GM18951 (cell line): ENCODE measurements around the gene ACACA.

Experiments used
- POLR2A ChIP-seq: IDR thresholded peaks from 4 replicates; pipeline ENCODE4 v1.6.1; 2011; ENCODE audit warnings: mild to moderate bottlenecking; ENCODE audit not compliant: insufficient read length, insufficient read depth; ENCODE audit errors: extremely low read depth
- in situ Hi-C: fragments of 300-500 bp; cut with MboI; formaldehyde crosslinking; loops from one replicate; pipeline ENCODE4 v1.12.0; 2022; ENCODE audit warnings: low sequenced_read_pairs, mixed read lengths, inconsistent platforms; ENCODE audit not compliant: unreplicated experiment

Gene ACACA

DNA sequence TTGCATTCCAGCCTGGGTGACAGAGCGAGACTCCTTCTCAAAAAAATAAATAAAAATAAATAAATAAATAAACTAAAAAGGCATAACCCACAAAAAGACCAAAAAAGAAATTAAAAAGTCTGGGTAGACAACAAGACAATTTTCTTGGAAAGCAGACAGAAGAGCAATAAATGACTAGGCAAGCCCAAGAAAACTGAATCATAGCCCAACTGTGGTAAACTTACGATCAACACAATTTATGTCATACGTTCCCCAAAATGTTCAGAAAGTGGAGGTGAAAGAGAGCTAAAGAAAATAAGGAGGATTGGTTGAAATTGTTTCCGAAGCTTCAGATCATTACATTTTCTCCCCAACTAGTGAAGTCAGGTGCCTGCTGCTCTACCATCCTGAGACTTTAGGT lies 62.1 kb downstream of the ACACA start:
- no peak for TF ChIP-seq POLR2A
- in situ Hi-C loops = no loop called here

DNA sequence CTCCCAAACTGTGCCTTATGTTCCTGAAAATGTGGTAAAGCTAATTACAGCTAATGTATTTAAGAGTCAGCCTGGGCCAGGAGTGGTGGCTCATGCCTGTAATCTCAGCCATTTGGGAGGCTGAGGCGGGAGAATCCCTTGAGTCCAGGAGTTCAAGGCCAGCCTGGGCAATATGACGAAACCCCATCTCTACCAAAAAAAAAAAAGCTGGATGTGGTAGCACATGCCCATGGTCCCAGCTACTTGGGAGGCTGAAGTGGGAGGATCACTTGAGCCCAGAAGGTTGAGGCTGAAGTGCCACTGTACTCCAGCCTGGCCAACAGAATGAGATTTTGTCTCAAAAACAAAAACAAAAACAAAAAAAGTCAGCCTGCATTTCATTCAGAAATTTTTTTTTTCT lies 64.0 kb downstream of the ACACA start:
- in situ Hi-C loops = no loop called here
- no peak for TF ChIP-seq POLR2A

DNA sequence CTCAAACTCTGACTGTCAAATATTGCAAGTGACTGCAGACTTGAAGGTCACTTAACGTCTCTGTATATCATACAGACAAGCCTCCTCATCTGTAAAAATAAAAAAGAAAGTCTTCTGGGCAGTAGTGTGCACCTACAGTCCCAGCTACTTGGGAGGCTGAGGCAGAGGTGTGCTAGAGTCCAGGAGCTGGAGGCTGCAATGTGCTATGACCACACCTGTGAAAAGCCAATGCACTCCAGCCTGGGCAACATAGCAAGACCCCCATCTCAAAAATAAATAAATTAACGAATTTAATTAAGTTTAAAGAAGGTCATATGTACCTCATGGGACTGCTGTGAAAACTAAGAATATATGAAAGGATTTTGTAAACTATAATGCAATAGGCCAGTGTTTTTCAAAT lies 65.8 kb downstream of the ACACA start:
- no peak for TF ChIP-seq POLR2A
- in situ Hi-C loops = no loop called here

DNA sequence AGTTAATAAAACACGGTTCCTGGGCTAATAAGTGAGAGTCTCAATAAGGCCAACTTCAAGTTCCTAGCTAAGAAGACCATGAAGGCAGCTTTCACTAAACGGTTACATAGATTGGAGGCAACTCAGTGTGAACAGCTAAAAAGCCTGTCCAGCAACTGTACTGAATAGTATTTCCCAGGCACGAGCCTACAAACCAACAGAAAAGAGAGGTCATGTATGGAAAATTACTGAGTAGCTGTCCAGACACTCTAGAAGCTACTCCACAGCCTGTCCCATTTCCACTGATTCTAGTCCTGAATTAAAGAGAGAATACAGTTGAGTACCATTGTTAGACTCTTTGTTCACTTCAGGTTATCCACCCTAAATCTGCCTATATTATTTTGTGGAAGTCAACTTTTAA lies 67.3 kb downstream of the ACACA start:
- in situ Hi-C loops = no loop called here
- no peak for TF ChIP-seq POLR2A

DNA sequence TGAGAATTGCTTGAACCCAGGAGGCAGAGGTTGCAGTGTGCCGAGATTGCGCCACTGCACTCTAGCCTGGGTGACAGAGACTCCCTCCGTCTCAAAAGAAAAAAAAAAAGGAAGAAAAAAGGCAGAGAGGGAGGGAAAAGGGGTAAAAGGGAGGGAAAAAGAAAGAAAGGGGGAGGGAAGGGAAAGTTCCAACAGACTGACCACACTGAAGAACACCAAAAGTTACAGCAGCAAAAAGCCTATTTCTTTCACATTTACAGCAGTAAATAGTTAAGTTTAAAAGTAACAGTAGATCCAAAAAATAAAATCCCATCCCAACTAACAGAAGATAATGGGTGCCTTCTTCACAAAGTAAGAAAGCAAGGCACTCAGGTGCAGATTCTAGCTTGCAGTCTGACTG lies 67.8 kb downstream of the ACACA start:
- in situ Hi-C loops = no loop called here
- no peak for TF ChIP-seq POLR2A

DNA sequence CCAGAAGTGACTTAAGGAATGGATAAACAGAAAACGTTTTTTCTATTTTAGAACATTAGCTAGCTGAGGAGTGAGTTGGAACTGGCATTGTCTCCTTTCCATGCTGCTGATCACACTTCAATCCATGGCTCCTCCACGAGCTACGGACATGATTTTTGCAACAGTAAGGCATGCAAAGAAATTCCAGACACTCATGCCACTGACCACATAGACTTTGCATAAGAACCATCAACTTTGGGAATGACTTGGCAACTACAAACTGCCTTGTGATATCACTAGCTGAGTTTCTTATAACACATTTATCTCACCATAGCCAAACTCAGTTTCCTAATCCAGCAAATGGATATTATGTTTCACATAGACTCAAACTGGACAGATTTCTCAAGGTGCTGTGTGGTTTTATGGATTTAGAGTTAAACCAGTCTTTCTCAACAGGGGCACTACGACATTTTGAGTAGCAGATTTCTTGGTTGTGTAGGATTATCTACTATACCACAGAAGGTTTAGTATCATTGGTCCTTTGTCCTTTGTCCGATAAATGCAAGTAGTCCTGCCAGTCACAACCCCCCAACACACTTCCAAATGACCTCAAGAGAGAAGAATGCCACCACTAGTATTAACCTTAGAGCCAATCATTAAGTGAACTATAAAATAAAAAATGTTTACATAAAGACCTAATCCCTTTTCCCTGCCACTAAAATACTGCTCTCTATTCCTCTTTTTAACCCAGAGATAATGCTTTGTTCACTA lies 79.1 kb downstream of the ACACA start:
- no peak for TF ChIP-seq POLR2A
- in situ Hi-C loops = no loop called here

DNA sequence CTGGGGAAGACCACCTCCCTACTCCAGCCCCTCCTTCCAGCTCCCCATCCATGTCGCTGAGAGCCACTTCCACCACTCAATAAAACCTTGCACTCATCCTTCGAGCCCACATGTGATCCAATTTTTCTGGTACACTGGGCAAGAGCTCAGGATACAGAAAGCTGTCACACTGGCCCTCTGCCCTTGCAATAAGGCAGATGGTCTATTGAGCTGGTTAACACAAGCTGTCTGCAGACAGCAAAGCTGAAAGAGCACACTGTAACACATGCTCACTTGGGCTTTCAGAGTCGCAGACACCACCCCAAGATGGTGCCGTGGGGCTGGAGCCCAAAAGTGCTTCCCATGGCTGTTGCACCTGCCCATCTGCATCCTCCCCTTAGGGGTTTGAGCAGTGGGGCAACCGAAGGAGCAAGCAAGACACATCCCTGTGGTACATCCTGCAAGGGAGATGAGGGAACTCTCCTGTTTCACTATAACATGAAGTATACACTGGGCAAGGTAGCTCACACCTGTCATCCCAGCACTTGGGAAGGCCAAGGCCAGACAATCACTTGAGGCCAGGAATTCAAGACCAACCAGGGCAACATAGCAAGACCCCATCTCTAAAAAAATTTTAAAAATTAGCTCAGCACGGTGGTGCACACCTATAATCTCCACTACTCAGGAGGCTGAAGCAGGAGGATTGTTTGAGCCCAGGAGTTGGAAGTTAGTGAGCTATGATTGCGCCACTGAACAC lies 83.6 kb downstream of the ACACA start:
- in situ Hi-C loops = no loop called here
- no peak for TF ChIP-seq POLR2A

DNA sequence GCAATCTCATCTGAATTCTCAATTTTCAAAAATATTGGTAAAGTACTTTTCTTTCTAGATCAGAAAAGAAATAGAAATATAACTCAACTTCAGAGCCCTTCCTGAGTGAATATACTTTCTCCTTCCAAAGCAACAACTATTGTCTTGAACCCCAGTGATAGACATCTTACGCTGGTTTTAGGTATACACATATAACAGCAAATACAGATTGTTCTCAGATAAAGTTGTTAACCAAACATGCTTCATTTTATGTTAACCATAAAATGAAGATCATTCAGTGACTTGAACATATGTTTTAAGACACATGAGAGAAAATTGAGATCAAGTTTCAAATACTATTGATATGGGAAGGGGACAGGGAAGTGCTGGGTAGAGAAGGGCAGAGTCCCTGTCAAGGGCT lies 84.5 kb downstream of the ACACA start:
- in situ Hi-C loops = no loop called here
- TF ChIP-seq POLR2A = no peak

DNA sequence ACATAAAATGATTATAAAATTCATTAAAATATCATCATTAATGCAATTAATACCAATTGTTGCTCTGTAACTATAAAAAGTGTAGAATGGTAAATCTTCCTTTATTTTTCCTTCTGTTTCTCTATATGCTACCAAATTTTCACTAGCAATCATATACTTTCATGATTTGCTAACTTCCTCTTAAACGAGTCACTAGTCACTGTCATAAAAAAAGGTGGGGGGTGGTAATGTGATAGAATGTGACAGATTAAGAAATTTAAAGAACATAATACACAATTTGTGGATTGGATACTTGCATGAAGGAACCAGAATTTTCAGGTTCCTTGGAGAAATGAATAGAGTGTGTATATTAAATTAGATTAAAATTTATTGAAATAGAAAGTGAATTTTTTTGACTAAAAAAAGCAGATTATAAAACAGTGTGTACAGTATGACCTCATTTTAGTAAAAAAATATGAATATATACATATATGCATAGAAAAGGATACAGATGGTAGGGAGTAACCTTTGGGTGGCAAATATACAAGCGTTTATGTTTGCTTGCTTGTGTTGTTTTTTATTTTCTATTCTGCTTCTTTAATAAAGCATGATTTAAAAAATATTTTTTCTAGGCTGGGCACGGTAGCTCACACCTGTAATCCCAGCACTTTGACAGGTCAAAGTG lies 87.6 kb downstream of the ACACA start:
- in situ Hi-C loops = no loop called here
- TF ChIP-seq POLR2A = no peak

DNA sequence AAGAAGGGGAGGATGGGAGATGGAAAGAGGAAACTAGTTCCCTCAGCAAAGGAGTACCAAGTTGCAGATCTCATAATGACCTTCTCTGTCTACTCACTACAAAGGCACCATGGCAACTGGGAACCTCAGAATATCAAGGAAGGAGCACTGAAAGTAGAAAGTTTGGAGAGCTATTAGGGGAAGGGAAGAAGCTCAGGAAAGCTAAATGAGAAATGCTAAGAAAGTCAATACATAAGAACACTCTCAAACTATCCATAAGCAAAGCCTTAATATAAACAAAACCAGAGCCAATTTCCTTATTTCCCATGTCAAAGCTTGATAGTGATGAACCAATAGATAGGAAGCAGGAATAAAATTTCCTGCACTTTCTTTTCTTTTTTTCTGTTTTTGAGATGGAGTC lies 88.8 kb downstream of the ACACA start:
- no peak for TF ChIP-seq POLR2A
- in situ Hi-C loops = no loop called here

DNA sequence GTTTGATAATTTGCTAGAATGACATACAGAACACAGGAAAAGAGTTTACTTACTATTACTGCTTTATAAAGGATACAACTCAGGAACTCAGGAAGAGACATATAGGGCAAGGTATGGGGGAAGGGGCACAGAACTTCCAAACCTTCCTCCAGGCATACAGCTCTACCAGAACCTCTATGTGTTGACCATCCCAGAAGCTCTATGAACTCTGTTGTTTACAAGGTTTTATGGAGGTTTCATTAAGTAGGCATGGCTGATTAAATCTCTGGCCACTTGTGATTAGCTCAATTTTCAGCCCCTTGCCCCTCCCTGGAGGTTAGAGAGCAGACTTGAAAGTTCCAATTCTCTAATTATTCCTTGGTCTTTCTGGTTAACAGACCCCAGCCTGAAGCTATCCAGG lies 91.0 kb downstream of the ACACA start:
- in situ Hi-C loops = no loop called here
- TF ChIP-seq POLR2A = no peak

DNA sequence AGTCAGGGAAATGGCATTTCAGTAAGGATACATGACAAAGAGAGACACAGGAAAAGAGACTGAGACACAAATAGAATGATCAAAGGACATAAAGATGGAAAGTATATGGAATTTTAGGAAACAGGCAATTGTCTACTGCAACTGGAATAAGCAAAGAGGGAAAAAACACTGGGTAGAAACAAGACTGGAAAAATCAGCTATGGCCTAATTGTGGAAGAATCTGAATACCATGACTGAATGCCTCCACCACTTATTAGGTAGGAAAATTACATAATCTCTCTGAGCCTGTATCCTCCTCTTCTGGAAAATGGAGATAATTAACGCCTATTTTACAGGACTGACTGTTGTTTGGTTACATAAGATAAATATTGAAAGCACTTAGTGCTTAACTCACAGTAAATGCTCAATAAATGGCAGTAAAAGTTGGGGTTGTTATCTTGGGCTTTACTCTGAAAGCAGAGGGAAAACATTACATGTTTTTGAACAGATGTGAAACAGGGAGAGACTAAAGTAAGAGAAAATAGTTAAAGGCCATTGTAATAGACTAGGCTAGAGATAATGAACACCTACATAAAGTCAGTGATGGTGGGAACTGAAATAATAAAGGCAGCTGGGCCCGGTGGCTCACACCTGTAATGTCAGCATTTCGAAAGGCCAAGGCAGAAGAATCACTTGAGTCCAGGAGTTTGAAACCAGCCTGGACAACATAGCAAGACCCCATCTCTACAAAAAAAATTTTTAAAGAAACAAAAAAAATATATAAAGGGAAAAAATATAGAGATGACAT lies 94.3 kb downstream of the ACACA start:
- in situ Hi-C loops = no loop called here
- TF ChIP-seq POLR2A = no peak

DNA sequence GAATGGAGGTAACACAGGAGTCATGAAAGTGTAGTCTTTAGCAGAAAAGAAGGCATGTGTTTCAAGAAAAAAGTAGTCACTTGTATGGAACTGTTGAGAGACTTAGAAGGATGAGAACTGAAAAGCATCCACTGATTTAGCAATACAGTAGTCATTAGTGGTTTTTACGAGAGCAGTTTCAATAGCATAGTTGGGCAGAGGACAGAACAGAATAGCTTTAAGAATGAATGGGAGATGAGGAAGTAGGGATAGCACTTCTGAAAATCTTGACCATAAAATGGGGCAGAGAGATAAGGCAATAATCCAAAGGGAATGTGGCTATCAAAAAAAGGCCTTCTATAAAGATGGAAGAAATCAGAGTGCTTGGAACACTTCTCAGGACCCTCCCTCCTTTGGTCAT lies 95.7 kb downstream of the ACACA start:
- in situ Hi-C loops = no loop called here
- TF ChIP-seq POLR2A = no peak
